ENCODE results near the gene TAF9.
A peak's percentile ranks its signal among the peaks of the same experiment; 100 is the strongest.
"Not testable (repeated sequence)": the region's sequence is repeated elsewhere in the genome, so short reads cannot be mapped to it uniquely, and the experiment has no call there.

The TAF9 gene

DNA sequence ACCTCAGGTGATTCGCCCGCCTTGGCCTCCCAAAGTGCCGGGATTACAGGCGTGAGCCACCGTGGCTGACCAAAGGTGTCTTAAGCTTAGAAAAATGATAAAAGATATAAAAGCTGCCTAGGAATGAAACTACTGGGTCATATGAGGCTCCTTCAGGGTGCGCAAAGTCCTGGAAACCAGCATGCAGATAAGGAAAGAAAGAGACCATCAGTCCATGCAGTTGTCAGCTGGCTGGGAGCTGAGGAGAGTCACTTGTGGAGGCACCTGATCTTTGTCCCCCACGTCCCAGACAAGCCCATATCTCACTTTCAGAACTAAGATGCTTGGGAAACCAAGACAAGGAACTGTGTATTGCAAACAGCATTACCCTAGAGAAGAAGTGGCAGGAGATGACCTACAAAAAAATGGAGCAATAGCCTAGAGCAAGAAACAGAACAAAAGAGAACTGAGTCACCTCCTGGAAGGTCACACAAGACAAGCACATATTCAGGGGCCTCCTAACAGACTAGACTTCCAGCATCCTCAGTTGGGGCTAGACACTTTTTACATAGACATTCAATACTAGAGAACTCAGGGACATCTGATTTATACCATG is 33.9 kb downstream of the TAF9 start:
- DNase-seq (ENCODE audit: low spot score), result no peak

DNA sequence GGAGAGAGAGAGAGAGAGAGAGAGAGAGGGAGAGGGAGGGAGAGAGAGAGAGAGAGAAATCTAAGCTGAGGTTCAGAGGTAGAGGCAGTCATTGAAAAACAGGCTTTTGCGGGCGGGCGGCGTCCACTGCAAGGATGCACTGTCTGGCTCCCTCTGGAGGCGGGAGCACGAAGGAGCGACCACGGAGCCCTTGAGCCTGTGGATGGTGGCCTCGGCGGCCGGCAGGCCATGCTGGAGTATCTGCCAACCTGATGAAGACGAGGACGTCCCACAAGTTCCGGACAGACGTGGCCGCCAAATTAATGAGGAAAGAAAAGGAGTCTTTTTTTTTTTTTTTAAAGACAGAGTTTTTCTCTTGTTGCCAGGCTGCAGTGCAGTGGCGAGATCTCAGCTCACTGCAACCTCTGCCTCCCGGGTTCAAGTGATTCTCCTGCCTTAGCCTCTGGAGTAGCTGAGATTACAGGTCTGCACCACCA is 34.5 kb downstream of the TAF9 start:
- peak; percentile 81 for DNase-seq (ENCODE audit: low spot score)

DNA sequence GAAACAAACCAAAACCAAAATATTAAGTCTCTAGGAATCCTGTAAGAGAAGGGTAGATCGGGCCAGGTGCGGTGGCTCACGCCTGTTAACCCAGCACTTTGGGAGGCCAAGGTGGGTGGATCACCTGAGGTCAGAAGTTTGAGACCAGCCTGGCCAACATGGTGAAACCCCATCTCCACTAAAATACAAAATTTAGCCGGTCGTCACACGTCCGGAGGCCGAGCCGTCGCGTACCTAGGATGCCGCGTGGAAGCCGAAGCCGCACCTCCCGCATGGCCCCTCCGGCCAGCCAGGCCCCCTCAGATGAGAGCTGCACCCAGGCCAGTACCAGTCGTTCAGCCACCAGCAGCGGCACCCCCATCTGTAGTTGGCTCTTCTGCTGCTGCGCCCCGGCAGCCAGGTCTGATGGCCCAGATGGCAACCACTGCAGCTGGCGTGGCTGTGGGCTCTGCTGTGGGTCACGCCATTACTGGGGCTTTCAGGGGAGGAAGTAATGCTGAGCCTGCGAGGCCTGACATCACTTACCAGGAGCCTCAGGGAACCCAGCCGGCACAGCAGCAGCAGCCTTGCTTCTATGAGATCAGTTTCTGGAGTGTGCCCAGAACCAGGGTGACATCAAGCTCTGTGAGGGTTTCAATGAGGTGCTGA is 35.5 kb downstream of the TAF9 start:
- DNase-seq (ENCODE audit: low spot score), result not testable (repeated sequence)

DNA sequence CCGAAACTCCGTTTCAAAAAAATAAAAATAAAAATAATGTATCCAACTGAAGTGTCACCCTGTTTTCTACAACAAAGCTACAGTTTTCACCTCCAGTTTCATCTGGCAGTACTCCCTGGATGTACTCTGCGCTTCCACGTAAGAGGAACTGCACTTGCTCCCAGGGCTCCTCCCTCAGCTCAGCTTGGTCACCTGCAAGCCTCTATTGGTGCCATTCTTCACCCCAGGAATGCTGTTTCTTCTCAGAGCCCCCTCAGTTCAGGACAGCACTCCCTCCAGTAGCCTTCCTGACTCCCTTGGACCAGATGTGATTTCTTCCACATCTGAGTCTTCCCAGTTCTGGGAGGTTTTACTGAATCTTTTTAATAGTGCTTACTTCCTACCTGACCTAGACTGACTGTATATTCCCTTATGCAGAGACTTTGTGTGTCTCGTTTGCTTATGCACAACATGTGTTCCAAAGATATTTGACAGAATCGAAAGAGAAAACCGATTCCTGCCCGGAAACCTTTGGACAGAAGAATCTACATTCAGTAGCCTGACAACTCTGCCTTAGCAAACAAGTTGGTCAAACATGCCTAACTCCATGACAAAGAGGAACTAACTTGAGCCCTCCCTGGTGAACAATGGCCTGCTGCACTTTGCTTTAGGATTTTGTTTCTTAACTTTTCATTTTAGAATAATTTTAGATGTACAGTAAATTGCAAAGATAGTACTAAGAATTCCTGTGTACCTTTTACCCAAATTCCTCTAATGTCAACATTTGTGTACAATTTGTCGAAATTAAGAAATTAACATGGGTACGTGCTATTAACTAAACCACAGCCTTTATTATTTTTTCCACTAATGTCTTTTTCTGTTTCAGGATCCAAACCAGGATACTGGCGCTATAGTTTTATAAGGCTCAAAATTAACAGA is 37.5 kb downstream of the TAF9 start:
- DNase-seq (ENCODE audit: low spot score), result peak; percentile 23

DNA sequence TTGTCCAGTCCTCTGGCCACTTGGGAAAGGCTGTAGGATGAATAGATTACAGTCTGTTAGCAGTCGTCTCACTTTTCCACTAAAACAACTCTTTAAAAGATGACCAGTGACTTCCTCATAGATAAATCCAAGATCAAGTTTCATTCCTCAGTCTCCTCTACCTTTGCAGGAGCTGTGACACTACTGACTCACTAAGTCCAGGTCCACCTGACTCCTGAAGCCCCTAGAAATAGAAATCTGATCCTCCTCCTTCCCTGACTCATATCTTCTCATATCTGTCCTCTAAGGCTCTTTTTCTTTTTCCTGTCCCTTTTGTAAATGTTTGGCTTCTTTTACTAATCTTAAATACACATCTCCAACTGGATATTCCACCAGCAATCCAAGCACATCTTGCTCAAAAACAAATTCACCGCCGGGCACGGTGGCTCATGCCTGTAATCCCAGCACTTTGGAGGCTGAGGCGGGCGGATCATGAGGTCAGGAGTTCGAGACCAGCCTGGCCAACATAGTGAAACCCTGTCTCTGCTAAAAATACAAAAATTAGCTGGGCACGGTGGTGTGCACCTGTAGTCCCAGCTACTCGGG is 39.3 kb downstream of the TAF9 start:
- DNase-seq (ENCODE audit: low spot score), result no peak

DNA sequence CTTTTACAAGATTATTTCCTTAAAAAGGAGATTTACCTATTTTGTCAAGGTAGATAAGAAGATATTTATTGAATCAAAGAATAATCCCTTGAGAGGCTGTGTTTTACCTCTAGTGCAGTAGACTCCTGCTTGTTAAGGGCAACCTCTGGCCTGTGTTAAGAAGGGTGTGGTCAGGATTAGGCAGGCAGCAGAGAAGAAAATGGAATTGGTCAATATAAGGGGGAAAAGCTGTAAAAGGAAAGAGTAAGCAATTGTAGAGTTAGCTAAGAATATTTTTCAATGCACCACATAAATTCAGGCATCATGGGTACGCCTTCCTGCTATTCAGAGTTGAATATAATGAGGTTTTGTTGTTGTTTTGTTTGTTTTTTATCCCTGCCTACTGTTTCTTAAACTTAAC is 43.0 kb downstream of the TAF9 start:
- no peak for DNase-seq (ENCODE audit: low spot score)

DNA sequence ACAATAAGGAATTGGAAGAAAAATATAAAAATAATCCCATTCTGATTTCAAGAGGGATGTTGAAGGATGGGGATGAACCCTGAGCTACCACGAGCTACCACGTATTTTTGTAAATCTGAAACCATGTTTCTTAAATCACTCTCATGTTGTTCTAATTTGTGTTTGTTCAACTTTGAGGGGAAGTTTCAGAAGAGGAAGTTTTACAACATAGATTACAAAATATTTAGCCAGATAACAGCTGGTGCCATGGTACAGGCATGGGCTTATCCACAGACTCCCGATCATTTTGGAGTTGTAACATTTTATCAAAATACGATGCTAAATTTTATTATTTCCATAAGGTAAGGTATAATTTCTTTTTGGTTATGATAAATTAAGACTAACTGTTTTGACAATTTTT is 51.9 kb downstream of the TAF9 start:
- no peak for DNase-seq (ENCODE audit: low spot score)

DNA sequence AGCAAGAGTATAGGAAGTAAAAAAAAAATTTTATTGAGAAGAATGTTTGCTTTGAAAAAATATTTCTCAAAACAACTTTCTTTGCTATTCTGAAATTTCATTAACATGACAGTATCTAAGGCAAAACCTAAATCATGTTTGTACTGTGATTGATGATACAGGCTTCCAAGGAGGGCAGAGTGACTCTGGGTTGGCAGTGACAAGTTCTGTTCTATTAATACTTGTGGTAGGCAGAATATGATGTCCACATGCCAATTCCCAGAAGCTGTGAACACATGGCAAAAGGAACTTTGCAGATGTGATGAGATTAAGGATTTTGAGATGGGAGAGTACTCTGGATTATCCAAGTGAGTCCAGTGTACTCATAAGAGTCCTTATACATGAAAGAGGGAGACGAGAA is 53.3 kb downstream of the TAF9 start:
- no peak for DNase-seq (ENCODE audit: low spot score)
